NOMO-1 (cell line): ENCODE data around the gene IL22RA1.

ENCODE experiments used
- DNase-seq, 2 experiments: peaks; one replicate each; lab custom pipeline; 2025; ENCODE audit not compliant: unreplicated experiment in 2 of 2; lab: John Stamatoyannopoulos, UW

Gene IL22RA1

GRCh38 chr1:24167008-24167407 is 24.1 kb upstream of the IL22RA1 start:
- no peak for DNase-seq

DNA sequence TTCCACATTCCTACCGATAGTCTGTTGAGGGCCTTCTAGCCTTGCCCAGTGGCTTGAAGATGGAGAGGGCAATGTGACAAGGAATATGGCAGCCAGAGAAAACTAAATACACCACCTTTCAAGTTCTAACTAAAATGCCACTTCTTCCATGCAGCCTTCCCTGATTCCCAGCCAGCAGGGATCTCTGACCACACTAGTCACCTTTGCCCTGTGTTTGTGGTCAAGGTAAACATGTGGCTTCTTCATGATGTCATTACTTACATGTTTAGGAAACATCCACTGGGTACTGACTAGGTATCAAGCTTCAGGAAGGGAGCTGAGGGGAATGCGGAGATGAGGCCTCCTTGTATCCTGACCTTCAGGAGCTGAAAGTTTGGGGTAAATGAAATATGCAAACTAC is 22.6 kb upstream of the IL22RA1 start:
- no peak for DNase-seq

GRCh38 chr1:24164004-24164403 is 21.1 kb upstream of the IL22RA1 start:
- DNase-seq, result no peak

DNA sequence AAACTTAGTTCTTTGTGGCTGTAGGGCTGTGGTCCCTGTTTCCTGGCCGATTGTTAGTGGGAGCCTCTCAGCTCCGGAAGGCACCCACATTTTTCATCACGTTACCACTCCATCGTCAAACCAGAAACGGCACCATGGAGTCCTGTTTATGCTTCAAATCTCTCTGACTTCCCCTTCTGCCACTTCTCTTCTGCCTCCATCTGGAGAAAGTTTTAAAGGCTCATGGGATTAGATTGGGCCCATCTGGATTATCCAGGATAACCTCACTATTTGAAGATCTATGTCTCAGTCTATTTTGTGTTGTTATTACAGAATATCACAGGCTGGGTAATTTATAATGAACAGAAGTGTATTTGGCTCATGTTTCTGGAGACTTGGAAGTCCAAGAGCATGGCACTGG is 19.3 kb upstream of the IL22RA1 start:
- no peak for DNase-seq

- no peak for DNase-seq
These were observed 18.3 kb upstream of the IL22RA1 start for GRCh38 chr1:24161270-24161669.

DNA sequence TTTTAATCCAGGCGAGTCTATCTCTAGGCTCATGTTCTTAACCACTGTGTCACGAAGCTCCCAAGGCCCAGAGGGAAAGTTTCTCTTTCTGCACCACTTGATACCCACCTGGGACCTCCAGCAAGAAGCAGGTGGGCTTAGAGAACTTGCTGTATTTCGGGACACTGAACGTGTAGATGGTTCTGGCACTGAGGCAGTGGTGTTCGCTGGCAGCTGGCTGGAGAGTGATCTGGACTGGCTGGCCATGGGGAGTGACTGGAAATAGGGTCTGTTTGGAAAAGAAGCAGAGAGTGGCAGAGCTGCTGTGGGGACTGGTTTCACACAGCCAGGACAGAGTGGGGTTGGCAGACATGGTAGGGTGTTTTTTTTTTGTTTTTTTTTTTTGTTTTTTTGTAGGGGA is 16.4 kb upstream of the IL22RA1 start:
- no peak for DNase-seq

GRCh38 chr1:24157918-24158481 is 15.1 kb upstream of the IL22RA1 start:
- DNase-seq, result no peak

- no peak for DNase-seq
These were observed 13.8 kb upstream of the IL22RA1 start for GRCh38 chr1:24156542-24157260.

- DNase-seq, result no peak
These were observed 12.3 kb upstream of the IL22RA1 start for GRCh38 chr1:24155011-24155782.

- DNase-seq, result no peak
These were observed 11.3 kb upstream of the IL22RA1 start for GRCh38 chr1:24154215-24154614.

DNA sequence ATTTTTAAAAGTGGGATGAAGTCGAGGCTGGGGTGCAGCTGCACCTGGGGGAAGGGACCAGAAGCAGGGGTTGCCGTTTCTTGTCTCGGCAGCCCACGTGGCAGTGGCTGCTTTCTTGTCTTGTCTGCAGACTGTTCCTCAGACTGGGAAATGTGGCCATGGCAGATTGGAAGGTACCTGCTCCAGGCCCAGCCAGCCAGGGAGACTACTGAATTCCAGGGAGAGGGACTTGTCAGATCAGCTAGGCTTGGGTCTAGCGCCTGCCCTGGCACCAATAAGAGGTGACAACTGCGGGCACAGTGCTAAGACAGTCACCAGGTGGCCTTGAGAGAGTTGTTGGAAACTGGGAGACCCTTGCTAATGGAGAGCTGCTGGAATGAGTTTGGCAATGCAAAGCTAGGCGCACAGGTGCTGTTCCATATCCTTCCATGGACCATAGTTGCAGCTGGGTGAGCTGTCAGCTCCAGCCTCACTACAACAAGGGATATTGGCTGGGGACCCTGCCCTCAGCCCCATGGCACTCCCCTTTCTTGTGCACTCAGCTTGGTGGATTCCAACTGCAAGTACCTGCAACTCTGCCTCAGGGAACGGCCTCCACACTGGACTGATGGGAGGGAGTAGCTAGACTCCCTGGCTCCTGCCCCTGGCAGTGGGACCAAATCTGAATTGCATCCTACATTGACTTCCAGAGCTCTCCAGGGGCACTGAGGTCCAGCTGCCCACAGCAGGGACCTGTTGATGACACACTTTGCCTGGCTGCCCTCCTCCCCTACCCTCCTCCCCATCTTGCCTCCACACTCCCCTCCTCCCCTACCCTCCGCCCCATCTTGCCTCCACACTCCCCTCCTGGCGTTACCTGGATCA is 9.9 kb upstream of the IL22RA1 start:
- no peak for DNase-seq

DNA sequence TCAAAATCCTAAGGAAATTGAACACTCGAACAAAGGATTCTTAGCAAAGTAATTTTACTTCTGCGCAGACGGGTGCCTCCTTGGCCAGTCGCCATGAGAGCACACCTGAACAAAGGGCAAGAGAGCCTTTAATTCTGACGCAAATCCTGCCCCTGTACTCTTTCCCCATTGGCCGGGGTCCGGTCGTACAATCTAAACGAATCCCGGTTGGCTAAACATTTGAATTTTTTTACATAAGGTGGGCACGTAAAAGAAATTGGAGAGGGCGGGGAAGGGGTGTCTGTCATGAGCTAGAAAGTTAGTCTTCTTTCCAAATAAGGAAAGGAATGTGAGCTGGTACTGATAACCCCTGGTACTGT is 8.2 kb upstream of the IL22RA1 start:
- no peak for DNase-seq

GRCh38 chr1:24150234-24151174 is 7.6 kb upstream of the IL22RA1 start:
- peak; percentile 48 to 62 for DNase-seq

DNA sequence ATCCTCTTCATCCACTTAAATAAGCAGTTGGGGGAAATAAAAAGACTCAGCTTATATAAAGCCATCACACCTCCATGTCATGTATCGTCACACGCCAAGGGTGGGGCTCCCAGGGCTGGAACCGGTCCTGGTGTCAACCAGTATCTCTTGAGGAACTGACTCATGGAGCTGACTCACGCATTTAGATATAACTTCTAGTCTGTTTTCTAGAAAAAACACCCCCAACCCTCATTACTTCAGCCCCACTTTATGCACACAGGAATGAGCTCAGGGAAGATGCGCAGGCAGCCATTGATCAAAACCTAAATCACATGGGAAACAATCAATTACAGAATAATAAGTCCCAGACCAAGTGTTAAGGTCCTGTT is 6.9 kb upstream of the IL22RA1 start:
- peak; percentile 6 to 44 for DNase-seq

GRCh38 chr1:24147816-24148215 is 4.9 kb upstream of the IL22RA1 start:
- no peak for DNase-seq

DNA sequence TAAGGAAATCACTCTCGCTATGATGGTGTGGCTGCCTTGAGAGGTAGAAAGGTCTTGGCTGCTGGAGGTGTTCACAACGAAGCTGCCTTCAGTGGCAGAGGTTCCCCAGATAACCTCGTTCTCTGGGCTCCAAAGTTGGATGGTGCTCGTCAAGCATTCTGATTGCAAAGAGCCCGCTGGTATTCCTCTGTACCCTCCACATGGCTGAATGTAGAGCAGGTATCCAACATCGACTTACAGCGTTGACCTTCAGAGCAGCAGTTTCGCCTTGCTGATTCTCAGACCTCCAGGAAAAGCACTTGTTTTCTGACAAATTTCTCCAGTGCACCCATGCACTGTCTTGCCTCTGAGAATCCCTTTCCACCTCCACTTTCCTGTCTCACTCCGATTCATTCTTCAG is 4.3 kb upstream of the IL22RA1 start:
- DNase-seq, result no peak

DNA sequence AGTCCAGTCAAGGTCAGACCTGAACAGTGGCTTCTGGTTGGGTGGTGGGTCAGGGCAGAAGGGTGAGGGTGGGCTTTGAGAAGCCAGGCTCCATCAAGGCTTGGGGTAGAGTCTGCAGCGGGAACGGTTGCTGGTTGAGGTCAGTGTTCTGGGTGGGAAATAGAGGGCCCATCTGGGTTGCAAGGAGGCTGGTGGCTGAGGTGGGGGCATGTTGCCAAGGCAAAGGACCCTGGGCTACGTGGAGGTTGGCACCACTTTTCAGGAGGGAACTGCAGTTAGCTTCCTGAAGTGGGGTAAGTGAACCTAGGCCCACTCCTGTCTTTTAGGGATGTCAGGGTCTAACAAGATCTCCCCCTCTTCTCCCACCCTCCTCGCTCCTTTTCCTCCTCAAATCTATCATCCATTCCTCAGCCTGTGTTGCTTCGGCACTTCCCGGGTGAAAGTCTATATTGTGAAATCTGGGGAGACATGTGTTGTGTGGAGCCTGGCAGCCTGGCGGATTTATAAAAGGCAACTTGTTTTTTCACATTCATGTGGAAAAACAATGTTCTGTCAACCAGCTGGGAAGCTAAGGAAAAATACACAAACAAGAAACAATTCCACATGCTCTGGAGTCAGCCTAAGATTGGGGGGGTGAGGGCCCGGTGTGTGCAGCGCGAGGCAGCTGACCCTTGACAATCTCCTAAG is 1.5 kb downstream of the IL22RA1 start:
- DNase-seq, result no peak

GRCh38 chr1:24140741-24141181 is 2.2 kb downstream of the IL22RA1 start:
- no peak for DNase-seq

- no peak for DNase-seq
These were observed 3.0 kb downstream of the IL22RA1 start for GRCh38 chr1:24139841-24140425.
